ENCODE measurements around the gene CREB3.

Gene CREB3

GRCh38 chr9:35725362-35725761 is 7.1 kb upstream of the CREB3 start:
- DNase-seq (ENCODE audit: low read depth in 2 of 2), result no peak

GRCh38 chr9:35726931-35727330 is 5.5 kb upstream of the CREB3 start:
- DNase-seq (ENCODE audit: low read depth in 2 of 2), result no peak

- DNase-seq (ENCODE audit: low read depth in 2 of 2), result no peak
Observed at GRCh38 chr9:35727676-35728040, 4.8 kb upstream of the CREB3 start.

- DNase-seq (ENCODE audit: low read depth in 2 of 2), result peak in 1 of 2 donors; percentile 26
Observed at GRCh38 chr9:35728041-35728971, 4.2 kb upstream of the CREB3 start.

DNA sequence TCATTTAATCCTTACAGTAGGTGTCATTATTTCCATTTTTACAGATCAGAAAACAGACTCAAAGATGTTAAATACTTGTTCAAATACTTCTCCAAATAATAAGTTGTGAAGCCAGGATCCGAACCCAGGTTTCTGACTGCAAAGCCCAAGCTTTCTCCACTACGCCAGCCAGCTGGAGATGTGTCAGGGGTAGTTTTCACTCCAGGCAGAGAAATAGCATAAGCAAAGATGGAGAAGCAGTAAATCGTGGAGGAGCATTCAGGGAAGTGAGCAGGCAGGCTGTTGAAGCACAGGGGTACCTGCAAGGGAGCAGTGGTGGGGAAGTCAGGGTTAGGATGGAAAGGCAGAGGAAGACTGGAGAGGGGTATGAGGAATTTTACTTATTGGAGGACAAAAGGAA is 3.4 kb upstream of the CREB3 start:
- DNase-seq (ENCODE audit: low read depth in 2 of 2), result no peak

DNA sequence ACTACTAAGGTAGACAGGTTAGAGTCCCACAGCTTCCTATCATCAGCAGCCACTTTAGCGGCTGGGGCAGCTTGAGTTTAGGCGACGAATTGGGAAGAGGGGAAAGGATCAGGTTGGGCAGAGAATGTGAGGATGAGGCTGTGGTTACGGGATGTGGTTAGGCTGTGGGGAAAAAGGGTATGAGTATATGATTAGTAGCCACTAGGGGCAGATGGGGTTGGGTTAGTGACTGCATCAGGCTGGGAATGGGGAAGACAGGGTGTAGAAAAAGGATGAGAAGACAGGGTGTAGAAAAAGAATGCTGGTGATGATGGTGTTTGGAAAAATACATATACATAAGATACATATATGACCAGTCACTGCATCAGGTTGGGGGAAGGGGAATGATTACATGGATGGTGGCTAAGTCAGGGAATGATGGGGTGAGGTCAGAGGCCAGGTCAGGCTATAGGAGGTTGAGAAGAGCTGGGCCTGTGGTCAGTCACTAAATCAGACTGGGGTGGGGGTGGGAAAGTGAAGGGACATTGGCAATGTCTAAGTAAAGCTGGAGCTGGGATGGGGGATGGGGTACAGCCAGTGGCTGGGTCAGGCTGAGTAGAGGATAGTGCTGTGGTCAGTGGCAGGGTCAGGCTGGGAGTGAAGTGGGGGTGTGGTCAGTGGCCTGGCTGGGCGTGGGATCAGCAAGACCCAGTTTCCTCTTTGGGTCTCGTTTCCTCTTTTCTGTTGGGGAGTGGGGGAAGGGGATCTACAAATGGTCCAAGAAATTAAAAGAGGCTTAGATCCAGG is 2.6 kb upstream of the CREB3 start:
- DNase-seq (ENCODE audit: low read depth in 2 of 2), result no peak

- no peak for DNase-seq (ENCODE audit: low read depth in 2 of 2)
Observed at GRCh38 chr9:35730486-35730854, 2.0 kb upstream of the CREB3 start.

DNA sequence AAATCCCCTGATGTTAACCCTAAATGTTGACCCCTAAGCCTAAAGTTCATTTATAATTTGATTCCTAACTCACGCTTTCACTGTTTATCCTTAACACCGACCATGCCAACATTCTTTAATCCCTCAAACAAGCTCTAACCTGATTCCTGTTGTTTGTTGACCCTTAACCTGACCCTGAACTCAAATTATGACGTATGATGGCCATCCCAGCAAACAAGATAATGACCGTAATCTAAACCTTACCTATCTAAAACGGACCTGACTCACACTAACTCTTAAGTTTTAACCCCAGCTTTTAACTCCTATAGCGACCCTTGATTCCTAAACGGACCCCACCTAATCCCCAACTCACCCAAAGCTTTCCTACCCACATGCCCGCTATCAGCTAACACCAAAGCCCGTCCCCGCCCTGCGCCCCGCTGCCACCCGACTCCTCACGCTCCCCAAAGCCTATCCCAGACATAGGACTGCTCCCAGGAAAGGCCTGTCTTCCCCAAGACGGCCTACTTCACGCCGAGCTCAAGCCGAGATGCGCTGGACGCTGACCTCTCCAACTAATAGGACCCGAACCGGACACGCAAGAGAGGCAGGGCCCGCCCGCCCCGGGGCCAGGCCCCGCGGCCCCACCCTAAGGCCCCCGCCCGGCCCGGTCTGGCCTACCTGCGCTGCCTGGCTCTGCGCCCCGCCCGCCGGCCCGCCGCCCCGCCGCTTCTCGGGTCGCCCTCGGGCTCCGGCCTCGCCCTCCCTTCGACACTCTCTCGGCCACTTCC is 866 bp upstream of the CREB3 start:
- DNase-seq (ENCODE audit: low read depth in 2 of 2), result no peak

DNA sequence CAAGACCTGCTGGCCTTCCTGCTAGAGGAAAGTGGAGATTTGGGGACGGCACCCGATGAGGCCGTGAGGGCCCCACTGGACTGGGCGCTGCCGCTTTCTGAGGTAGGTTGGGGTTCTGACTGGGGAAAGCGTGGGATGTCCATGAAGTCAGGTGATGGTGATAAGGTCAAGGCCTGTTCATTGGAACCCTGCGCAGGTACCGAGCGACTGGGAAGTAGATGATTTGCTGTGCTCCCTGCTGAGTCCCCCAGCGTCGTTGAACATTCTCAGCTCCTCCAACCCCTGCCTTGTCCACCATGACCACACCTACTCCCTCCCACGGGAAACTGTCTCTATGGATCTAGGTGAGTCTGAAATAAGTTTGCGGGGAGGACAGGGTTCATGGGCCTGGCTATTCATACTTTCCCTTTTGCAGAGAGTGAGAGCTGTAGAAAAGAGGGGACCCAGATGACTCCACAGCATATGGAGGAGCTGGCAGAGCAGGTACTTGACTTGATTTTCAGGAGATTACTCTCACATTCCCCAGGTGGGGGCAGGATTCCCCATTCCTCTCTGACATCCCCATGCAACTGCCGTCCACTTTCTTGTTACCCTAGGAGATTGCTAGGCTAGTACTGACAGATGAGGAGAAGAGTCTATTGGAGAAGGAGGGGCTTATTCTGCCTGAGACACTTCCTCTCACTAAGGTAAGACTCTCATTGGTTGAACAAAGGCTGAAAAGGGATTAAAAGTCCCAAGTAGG is 505 bp downstream of the CREB3 start:
- DNase-seq (ENCODE audit: low read depth in 2 of 2), result no peak

GRCh38 chr9:35734096-35734495 is 1.6 kb downstream of the CREB3 start:
- no peak for DNase-seq (ENCODE audit: low read depth in 2 of 2)

GRCh38 chr9:35736201-35736633 is 3.8 kb downstream of the CREB3 start:
- DNase-seq (ENCODE audit: low read depth in 2 of 2), result no peak

- no peak for DNase-seq (ENCODE audit: low read depth in 2 of 2)
Observed at GRCh38 chr9:35737143-35737542, 4.7 kb downstream of the CREB3 start.

DNA sequence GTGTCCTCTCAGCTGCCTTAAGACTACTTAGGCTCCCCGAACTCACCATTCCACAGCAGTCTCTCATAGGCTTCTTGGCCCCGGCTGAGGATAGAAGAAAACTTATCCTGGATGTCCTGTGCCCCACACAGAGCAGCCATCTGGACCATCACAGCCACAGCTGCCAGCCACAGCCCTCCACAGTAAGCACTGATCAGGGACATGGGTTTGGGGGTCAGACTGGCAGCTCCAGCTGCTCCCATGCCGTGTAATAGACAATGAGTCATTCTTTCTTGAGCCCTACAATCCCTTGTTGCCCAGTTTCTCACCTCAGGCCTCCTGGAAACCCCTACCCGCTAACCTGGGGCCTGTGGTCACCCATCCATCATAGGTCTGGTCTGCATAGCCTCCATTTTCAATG is 5.7 kb downstream of the CREB3 start:
- DNase-seq (ENCODE audit: low read depth in 2 of 2), result no peak

- DNase-seq (ENCODE audit: low read depth in 2 of 2), result no peak
Observed at GRCh38 chr9:35738924-35739323, 6.5 kb downstream of the CREB3 start.

- DNase-seq (ENCODE audit: low read depth in 2 of 2), result no peak
Observed at GRCh38 chr9:35740243-35740642, 7.8 kb downstream of the CREB3 start.

- no peak for DNase-seq (ENCODE audit: low read depth in 2 of 2)
Observed at GRCh38 chr9:35741740-35742139, 9.3 kb downstream of the CREB3 start.

DNA sequence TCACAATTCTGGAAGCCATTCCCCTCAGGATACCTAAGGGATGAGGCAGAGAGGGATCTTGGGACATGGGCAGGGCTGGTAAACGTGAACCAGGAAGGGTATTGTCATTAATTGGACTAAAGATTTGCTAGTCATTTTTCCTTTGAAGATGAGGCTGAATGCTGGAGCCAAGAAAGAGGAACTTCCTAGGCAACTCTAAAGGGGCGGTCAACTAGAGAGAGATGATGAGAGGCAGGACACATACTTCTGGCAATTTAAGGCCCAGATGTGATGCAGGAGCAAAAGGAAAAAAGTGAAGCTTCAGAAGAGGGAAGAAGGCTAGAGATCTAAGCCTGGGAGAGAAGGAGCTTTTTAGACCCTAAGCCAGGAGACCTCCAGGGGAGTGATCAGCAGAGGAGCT is 11.0 kb downstream of the CREB3 start:
- no peak for DNase-seq (ENCODE audit: low read depth in 2 of 2)

DNA sequence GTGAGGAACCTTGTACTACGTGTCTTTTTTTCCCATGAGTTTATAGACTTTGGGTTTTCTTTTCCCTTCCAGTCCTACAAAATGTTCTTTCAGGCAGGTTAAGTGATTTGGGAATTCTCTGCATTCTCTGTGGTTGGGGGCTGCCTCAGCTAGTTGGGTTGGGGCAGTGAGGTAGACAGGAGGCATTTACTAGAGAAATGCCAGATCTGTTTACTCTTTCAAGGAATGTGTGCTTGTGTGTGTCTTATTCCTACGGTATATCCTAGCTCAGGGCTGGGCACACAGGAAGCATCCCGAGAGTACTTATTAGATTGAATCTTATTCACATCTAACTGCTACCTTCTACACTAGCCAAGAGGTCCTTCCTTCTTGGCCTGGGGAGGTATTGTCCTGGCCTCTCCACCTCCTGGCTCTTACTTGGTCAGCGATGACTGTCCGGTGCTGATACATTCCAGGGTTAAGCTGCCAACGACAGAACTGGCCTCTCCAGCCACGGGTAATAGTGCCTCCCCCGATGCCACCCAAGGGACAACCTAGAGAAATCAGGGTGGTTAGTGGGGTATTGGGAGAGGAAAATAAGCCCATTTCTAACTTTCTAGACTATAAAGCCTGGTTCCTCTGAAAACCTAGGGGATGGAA is 11.5 kb downstream of the CREB3 start:
- DNase-seq (ENCODE audit: low read depth in 2 of 2), result no peak

GRCh38 chr9:35745569-35745968 is 13.1 kb downstream of the CREB3 start:
- no peak for DNase-seq (ENCODE audit: low read depth in 2 of 2)

- DNase-seq (ENCODE audit: low read depth in 2 of 2), result no peak
Observed at GRCh38 chr9:35746583-35746982, 14.1 kb downstream of the CREB3 start.

DNA sequence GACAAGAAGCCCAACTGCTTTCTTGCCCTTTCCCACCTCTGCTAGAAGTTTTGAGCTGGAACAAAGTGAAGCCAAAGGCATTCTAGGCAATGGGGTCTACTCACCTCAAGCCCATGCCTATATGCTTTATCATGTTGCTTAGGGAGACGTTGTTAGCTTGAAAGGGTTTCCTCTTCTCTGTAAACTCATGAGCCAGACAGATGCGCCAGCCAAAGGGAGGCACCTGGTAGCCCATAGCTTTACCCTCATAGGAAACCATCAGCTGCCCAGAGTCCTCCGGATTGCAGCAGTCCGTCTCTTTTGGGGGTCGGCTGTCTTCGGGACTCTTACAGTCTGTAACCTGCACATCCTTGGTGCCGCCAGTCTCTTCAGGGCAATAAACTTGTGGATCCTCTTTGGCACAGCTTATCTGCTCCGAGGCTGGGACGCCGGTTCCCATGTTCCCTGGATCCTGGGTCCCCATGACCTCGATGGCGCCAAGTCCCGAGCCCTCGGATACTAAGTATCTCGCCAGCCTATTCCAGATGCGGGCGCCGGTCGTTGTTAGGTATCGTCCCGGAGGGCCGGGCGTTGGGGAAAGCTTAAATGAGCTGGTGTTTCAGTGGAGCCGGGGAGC is 15.9 kb downstream of the CREB3 start:
- no peak for DNase-seq (ENCODE audit: low read depth in 2 of 2)

All from stimulated activated CD8-positive, alpha-beta memory T cell treated with anti-CD3 and anti-CD28 coated beads, Interleukin-7, amount 100 ng/mL, for 4 hours (primary cell).